Transverse colon (tissue), 4 donors: Measurements from ENCODE around the gene SORD. TPM values are rescaled to one million over a fixed set of nuclear protein-coding genes. Genes with fewer than 3 reads are reported as not detected.
"Not testable (repeated sequence)": the region's sequence is repeated elsewhere in the genome, so short reads cannot be mapped to it uniquely, and the experiment has no call there.

Source experiments
- DNase-seq: peaks from one replicate; pipeline ENCODE4 v3.0.0-alpha.2; 2019
- H3K27ac ChIP-seq, 4 donors: fragments of 200-600 bp; sonication (generic); 2 replicates each; pipeline ENCODE4 v1.5.1; 2016 to 2018; ENCODE audit warnings: inconsistent platforms in 4 of 4
- H3K27me3 ChIP-seq: fragments of 200-600 bp; sonication (generic); 2 replicates; pipeline ENCODE4 v1.5.1; 2017; ENCODE audit warnings: inconsistent platforms
- H3K36me3 ChIP-seq, 4 donors: fragments of 200-600 bp; sonication (generic); 2 replicates each; pipeline ENCODE4 v1.5.1; 2017 to 2019; ENCODE audit warnings: inconsistent platforms in 4 of 4
- H3K4me1 ChIP-seq, 4 donors: fragments of 200-600 bp; sonication (generic); 2 replicates each; pipeline ENCODE4 v1.5.1; 2017 to 2020; ENCODE audit warnings: inconsistent platforms in 4 of 4
- H3K4me3 ChIP-seq, 4 donors: fragments of 200-600 bp; sonication (generic); 1 replicate in 1 of 4; 2 replicates in 3 of 4; pipeline versions ENCODE4 v1.5.1 to v1.6.1; 2017 to 2019; ENCODE audit warnings: inconsistent platforms in 4 of 4
- H3K9me3 ChIP-seq, 2 donors: fragments of 200-600 bp; sonication (generic); 2 replicates each; pipeline ENCODE4 v1.5.1; 2017 to 2019; ENCODE audit warnings: inconsistent platforms in 2 of 2
- CTCF ChIP-seq, 5 experiments: fragments of 200-600 bp in 3 of 5; fragments of 450-650 bp in 2 of 5; sonication (generic) in 3 of 5; IDR thresholded peaks; 1 replicate in 2 of 5; 2 replicates in 3 of 5; pipeline ENCODE4 v1.5.1; 2016 to 2017; ENCODE audit warnings: antibody characterized with exemption in 5 of 5, inconsistent platforms in 3 of 5, mild to moderate bottlenecking in 2 of 5, moderate library complexity in 1 of 5
- EP300 ChIP-seq: sonication (generic); formaldehyde crosslinking; IDR thresholded peaks from one replicate; pipeline ENCODE4 v1.6.1; 2017; ENCODE audit warnings: antibody characterized with exemption, low read depth
- POLR2A ChIP-seq: fragments of 450-650 bp; IDR thresholded peaks from one replicate; pipeline ENCODE4 v1.6.1; 2016; ENCODE audit warnings: antibody characterized with exemption, mild to moderate bottlenecking, moderate library complexity
- POLR2AphosphoS5 ChIP-seq, 3 donors: sonication (generic); formaldehyde crosslinking; IDR thresholded peaks; one replicate each; pipeline ENCODE4 v1.6.1; 2016; ENCODE audit warnings: antibody characterized with exemption in 3 of 3
- WGBS, 2 donors: methylation state at CpG; one replicate each; pipeline ENCODE4 v1.1.5; 2018; ENCODE audit warnings: low coverage in 1 of 2; 5-methylcytosine and 5-hydroxymethylcytosine counted together
- in situ Hi-C, 4 donors: fragments of 200-750 bp; cut with MboI; loops; one replicate each; pipeline versions ENCODE4 v1.15.0 to v1.15.1; 2017; ENCODE audit warnings: low sequenced_read_pairs in 3 of 4, low pct_ligation_motif_present in 1 of 4, low pct_unique_long_range_greater_than_20kb in 1 of 4
- intact Hi-C: fragments of 100-400 bp; cut with DNase I; formaldehyde crosslinking; loops from one replicate; pipeline ENCODE4 v1.15.1; 2023; ENCODE audit warnings: low total_unique reads
- total RNA-seq, 4 donors: library from RNA; depleted of rRNA; stranded (reverse); fragments of >200 nt; gene quantifications; one replicate each; pipeline ENCODE4 v1.1.0, GENCODE V29; 2016

Gene SORD
- total RNA-seq, 4 donors from 2014 or later = 0.75 to 36.2 (median 11.3) TPM

- in situ Hi-C loops = loop anchor here in 1 of 4 donors (25.0 kb wide), 1 partner anchor 137 kb away; the partner anchor contains the start of gene TERB2
- no peak for TF ChIP-seq POLR2A
- TF ChIP-seq EP300 = no peak
- TF ChIP-seq POLR2AphosphoS5 (IDR thresholded peaks at IDR 0.05) = no peak
- no peak for TF ChIP-seq CTCF (IDR thresholded peaks at IDR 0.05)
- H3K4me3 ChIP-seq = no peak overlapping the region
- no peak for DNase-seq
- intact Hi-C loops = no loop called here
- no peaks in the 10 kb centered on the region for H3K27me3 ChIP-seq
- WGBS, 2 donors = 84% methylated on average over 23 of the region's 23 CpGs; no CpG with 5 or more reads in 1 of the 2 donors
- H3K9me3 ChIP-seq = no peaks in the 10 kb centered on the region
- H3K4me1 ChIP-seq = no peaks in the 10 kb centered on the region
- H3K36me3 ChIP-seq = no peaks in the 10 kb centered on the region
- no peak overlapping the region for H3K27ac ChIP-seq
These were observed 76.7 kb downstream of the SORD start for GRCh38 chr15:45099549-45100165.

GRCh38 chr15:45100884-45101625, 78.1 kb downstream of the SORD start:
- in situ Hi-C loops (loop anchor here in 1 of 4 donors (25.0 kb wide), 1 partner anchor 139 kb away; the partner anchor contains the start of gene TERB2), intact Hi-C loops (no loop called here)
- DNase-seq = no peak
- Histone ChIP-seq H3K4me3 (no peak overlapping the region), H3K9me3 (no peaks in the 10 kb centered on the region), H3K27ac (no peak overlapping the region), H3K4me1 (no peaks in the 10 kb centered on the region), H3K36me3 (no peaks in the 10 kb centered on the region), H3K27me3 (no peaks in the 10 kb centered on the region)
- TF ChIP-seq POLR2A (no peak), CTCF (IDR thresholded peaks at IDR 0.05) (no peak), POLR2AphosphoS5 (IDR thresholded peaks at IDR 0.05) (no peak), EP300 (no peak)
- 69 to 76% methylated on average over 2 to 7 of the region's 7 CpGs for WGBS, 2 donors

GRCh38 chr15:45101749-45102148, 78.8 kb downstream of the SORD start:
- intact Hi-C loops (no loop called here), in situ Hi-C loops (loop anchor here in 1 of 4 donors (25.0 kb wide), 1 partner anchor 139 kb away; the partner anchor contains the start of gene TERB2)
- Histone ChIP-seq H3K27ac (no peak overlapping the region), H3K4me1 (no peaks in the 10 kb centered on the region), H3K9me3 (no peaks in the 10 kb centered on the region), H3K4me3 (no peak overlapping the region), H3K36me3 (no peaks in the 10 kb centered on the region), H3K27me3 (no peaks in the 10 kb centered on the region)
- TF ChIP-seq EP300 = no peak
- TF ChIP-seq POLR2A = no peak
- no peak for TF ChIP-seq CTCF (IDR thresholded peaks at IDR 0.05)
- TF ChIP-seq POLR2AphosphoS5 (IDR thresholded peaks at IDR 0.05) = no peak
- DNase-seq = no peak
- 86 to 89% methylated on average over 4 to 12 of the region's 12 CpGs for WGBS, 2 donors

GRCh38 chr15:45102226-45102625, 79.2 kb downstream of the SORD start:
- WGBS, 2 donors = 84% methylated on average over 6 of the region's 6 CpGs; no CpG with 5 or more reads in 1 of the 2 donors
- in situ Hi-C loops = loop anchor here in 1 of 4 donors (25.0 kb wide), 1 partner anchor 140 kb away; the partner anchor contains the start of gene TERB2
- Histone ChIP-seq H3K36me3 (no peaks in the 10 kb centered on the region), H3K27ac (no peak overlapping the region), H3K4me3 (no peak overlapping the region), H3K27me3 (no peaks in the 10 kb centered on the region), H3K9me3 (no peaks in the 10 kb centered on the region), H3K4me1 (no peaks in the 10 kb centered on the region)
- TF ChIP-seq POLR2A (no peak), CTCF (IDR thresholded peaks at IDR 0.05) (no peak), POLR2AphosphoS5 (IDR thresholded peaks at IDR 0.05) (no peak), EP300 (no peak)
- DNase-seq = no peak
- intact Hi-C loops = no loop called here

GRCh38 chr15:45104170-45104569, 81.2 kb downstream of the SORD start:
- intact Hi-C loops = not testable (repeated sequence)
- in situ Hi-C loops = loop anchor here in 1 of 4 donors (25.0 kb wide), 1 partner anchor 142 kb away; the partner anchor contains the start of gene TERB2

More at GRCh38 chr15:45104170-45104569, 81.2 kb downstream of the SORD start:
- not testable (repeated sequence) for DNase-seq, H3K9me3 ChIP-seq, H3K4me3 ChIP-seq, H3K27me3 ChIP-seq, H3K36me3 ChIP-seq, H3K4me1 ChIP-seq, H3K27ac ChIP-seq
- 93 to 100% methylated on average over 1 to 9 of the region's 9 CpGs for WGBS, 2 donors
